ENCODE results near the gene AP2B1.

GRCh38 chr17:35666967-35667532 is 79.9 kb downstream of the AP2B1 start:
- no peak for TF ChIP-seq CTCF (optimal IDR thresholded peaks at IDR 0.05 in 1 of 3, IDR thresholded peaks at IDR 0.05 in 1 of 3, conservative IDR thresholded peaks at IDR 0.05 in 1 of 3; ENCODE audit: extremely low read depth in 1 of 3, insufficient read depth in 2 of 3, low read length in 3 of 3)
- TF ChIP-seq EZH2 (IDR thresholded peaks at IDR 0.05; ENCODE audit: low read length), result no peak
